HG03354 (cell line): ENCODE data around the gene PFN3.
A peak's percentile ranks its signal among the peaks of the same experiment; 100 is the strongest.
"Not testable (repeated sequence)": the region's sequence is repeated elsewhere in the genome, so short reads cannot be mapped to it uniquely, and the experiment has no call there.

Source experiments
- ATAC-seq: cut with Tn5 transposase; IDR thresholded peaks from one replicate; pipeline ENCODE4 v1.9.1; 2021; ENCODE audit warnings: mild to moderate bottlenecking; ENCODE audit not compliant: unreplicated experiment, poor library complexity, severe bottlenecking

Gene PFN3

GRCh38 chr5:177426566-177427210 lies 26.2 kb upstream of the PFN3 start, which contains the start of gene GRK6:
Gene GRK6, plus strand, starts transcription at chr5:177426676. Its CDS starts 170 bp downstream, at chr5:177426846.
- ATAC-seq, result peak; percentile 15

GRCh38 chr5:177425801-177426565 lies 25.5 kb upstream of the PFN3 start:
- ATAC-seq, result peak; percentile 81

DNA sequence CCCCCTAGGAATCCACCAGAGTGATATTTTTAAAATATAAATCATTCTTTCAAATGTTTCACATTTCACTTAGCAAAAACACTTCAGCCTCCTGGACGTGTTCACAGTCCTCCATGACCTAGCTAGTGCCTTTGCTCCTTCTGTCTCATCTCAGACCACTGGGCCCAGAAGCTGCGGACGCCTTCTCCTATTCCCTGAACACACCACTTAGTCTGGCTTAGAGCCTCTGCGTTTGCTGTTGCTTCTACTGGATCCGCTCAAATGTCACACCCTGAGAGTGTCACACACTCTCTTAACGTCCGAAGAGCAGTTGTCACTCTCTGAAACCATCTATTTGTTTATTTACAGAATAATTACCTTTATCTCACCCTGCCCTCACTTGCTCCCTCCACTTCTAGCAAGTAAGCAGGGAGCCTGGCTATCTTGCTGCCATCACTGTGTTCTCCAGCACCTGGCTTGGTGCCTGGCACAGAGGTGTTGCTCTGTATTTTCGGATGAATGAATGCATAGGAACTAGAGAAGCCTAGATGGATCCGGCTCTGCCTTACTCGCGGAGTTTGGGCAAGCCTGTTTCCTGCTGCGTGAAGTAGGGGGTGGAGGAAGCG lies 24.8 kb upstream of the PFN3 start:
- no peak for ATAC-seq

DNA sequence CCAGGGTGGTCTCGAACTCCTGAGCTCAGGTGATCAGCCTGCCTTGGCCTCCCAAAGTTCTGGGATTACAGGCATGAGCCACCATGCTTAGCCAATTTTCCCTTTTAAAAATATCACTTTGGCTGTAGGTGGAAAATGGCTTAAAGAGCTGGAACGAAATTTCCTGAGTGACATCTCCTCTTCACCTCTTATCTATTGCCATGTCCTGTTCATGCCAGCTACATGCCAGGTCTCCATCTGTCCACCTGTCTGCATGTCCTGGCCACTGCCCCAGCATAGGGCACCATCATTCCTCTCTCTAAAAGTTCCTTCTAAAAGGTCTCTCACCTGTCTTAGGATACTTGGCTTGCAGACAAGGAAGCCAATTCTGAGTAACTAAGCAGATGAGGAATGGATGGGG lies 23.2 kb upstream of the PFN3 start:
- ATAC-seq, result no peak

DNA sequence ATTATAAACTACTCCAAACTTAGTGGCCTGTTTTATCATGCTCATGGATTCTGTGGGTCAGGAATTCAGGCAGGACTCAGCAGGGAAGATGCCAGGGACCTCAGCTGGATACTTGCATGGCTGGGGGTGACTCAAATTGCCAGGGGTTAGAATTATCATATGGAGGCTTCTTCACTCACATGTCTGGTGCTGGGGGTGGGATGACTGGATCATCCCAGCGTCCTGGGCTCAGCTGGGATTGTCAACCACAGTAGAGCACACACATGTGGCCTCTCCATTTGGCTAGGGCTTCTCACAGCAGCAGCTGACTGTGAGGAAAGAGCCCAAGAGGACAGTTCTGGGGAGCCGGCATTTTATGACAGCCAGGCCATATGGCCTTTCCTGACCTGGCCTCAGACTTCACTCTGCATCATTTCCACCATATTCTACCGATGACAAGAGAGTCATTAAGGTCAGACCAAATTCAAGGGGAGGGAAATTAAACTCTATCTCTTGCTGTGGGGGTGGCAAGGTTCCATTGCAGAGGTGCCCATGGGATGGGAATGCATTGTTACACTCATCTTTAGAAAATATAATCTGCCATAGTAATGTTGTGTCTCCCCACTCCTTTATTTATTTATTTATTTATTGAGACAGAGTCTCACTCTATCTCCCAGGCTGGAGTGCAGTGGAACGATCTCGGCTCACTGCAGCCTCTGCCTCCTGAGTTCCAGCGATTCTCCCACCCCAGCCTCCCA lies 20.8 kb upstream of the PFN3 start:
- ATAC-seq, result no peak

DNA sequence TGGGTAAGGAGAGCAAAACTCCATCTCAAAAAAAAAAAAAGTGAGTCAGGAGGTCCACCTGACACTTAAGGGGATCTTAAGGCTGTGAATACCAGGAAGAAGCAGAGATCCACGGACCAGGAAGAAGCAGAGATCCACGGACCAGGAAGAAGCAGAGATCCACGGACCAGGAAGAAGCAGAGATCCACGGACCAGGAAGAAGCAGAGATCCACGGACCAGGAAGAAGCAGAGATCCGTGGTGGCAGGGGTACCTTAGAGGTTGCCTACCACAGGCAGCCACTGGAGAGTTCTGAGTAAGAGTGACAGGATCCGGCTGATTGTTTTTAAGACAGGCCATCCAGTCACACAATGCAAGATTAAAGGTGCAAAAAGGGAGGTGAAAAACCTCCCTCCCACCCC lies 20.0 kb upstream of the PFN3 start:
- ATAC-seq, result not testable (repeated sequence)

- ATAC-seq, result no peak
These were observed 18.6 kb upstream of the PFN3 start for GRCh38 chr5:177419046-177419445.

DNA sequence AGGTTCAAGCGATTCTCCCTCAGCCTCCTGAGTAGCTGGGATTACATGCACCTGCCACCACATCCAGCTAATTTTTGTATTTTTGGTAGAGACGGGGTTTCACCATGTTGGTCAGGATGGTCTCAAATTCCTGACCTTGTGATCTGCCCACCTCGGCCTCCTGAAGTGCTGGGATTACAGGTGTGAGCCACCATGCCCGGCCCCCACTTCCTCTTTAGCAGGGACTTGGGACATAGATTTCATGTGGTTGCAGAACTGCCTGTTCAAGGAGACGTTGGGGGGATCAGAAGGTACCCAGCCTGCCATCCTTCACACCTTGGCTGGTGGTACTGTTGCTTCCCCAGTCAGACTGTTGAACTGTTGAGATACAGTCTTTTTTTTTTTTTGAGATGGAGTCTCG lies 16.6 kb upstream of the PFN3 start:
- not testable (repeated sequence) for ATAC-seq

DNA sequence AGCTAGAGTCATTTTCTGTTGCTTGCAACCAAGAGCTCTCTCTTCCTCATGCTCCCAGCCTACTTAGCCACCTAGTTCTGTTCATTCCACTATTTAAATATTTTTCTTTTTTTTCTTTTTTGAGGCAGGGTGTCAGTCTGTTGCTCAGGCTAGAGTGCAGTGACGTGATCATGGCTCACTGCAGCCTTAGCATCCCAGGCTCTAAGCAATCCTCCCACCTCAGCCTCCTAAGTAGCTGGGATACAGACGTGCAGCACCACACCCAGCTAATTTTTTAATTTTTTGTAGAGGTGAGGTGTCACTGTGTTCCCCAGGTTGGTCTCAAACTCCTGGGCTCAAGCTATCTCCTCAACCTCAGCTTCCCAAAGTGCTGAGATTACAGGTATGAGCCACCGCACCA lies 14.0 kb upstream of the PFN3 start:
- no peak for ATAC-seq

- ATAC-seq, result peak; percentile 81
These were observed 12.3 kb upstream of the PFN3 start for GRCh38 chr5:177412603-177413233.

DNA sequence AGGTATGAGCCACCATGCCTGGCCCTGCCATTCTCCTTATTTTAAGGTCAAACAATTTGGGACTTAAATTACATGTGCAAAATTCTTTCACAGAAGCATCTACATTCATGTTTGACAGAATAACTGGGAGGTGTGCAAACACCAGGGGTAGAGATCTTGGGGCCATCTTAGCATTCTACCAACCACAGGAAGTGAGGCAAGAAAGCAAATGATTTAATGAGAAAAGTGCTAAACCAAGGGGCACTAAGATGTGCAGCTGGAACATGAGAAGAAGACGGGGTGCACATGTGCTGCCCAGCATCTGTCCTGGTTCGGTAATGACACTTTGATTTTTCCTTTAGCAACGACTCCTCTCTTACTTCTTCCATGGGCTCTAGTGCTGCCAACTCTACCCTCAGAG lies 10.1 kb upstream of the PFN3 start:
- no peak for ATAC-seq

DNA sequence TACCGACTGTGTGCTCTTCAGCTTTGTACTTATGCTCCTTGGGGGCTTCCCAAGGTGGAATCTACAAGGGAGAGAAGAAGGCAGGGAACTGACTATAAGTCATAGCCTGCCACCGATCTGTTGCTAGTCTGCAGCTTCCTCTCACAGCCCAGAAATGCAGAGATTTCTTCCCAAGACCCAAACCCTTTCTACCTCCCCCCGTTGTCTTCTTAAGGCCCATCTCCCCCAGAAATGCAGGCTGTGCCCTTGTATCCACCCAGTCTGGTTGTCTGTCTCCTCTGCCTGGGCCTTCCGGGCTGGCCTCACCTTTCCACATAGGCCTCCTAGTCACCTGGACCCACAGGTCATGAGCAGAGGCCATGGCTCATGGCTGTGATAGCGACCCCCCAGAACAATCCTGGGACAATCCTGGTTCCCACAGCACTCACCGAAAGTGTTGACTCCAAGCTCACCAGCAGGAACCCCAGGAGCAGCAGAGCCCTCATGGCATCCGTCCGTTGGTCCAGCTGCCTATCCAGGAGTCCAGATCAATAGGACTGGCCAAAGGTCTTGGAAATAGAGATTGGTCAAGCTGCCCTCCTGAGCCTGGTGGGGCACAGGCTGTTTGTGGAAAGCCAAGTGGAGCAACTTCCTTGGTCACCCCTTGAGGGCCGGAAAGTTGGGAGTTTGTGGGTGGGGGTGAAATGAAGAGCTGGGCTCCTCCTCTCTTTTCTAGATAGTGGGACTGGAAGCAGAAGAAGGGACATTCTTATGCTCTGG lies 8.8 kb upstream of the PFN3 start, which contains the start of gene F12:
Gene F12 (minus strand): TSS at position 522 of the 759 bp plus-strand sequence. CDS start 37 bp downstream, at position 485.
- ATAC-seq, result no peak

- ATAC-seq, result no peak
These were observed 5.3 kb upstream of the PFN3 start for GRCh38 chr5:177405805-177406204.

DNA sequence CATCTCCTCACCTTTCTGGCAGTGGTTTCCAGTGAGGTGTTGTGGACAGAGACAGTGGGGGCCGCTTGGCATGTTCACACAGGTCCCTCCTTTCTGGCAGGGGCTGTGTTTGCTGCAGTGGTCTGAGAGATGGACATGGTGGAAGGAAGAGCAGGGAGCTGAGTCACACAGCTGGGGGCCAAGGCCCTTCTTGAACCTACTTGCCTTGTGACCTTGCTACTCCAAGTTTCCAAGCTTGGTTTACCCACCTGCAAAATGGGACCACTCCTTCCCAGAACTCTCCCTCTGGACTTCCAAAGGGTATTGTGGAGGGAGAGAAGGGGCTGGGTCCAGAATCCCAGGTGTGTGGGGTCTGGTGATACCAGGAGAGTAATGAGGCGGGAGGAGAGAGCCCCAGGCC lies 4.9 kb upstream of the PFN3 start:
- ATAC-seq, result no peak

DNA sequence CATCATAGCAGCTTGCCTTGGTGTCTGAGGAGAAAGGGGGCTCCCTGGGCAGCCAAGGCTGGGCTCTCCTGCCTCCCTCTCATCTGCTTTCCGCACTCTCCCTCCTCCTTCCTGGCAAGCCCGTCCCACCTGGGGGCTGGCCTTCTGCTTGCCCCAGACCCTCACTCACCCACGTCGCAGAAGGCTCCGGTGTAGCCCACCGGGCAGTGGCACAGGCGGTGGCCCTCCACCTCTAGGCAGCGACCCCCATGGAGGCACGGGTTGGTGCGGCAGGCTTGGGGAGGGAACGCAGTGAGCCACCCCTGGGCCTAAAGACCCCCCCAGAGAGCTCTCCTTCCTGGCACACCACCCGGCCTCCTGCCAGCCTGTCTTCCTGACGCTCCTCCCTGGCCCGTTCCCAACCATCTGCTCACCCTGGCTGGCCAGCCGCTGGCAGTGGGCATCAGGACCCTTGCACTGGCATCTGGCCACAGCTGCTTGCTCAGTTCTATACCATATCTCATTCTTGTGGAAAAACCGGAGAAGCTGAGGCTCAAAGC lies 4.2 kb upstream of the PFN3 start:
- ATAC-seq, result no peak

DNA sequence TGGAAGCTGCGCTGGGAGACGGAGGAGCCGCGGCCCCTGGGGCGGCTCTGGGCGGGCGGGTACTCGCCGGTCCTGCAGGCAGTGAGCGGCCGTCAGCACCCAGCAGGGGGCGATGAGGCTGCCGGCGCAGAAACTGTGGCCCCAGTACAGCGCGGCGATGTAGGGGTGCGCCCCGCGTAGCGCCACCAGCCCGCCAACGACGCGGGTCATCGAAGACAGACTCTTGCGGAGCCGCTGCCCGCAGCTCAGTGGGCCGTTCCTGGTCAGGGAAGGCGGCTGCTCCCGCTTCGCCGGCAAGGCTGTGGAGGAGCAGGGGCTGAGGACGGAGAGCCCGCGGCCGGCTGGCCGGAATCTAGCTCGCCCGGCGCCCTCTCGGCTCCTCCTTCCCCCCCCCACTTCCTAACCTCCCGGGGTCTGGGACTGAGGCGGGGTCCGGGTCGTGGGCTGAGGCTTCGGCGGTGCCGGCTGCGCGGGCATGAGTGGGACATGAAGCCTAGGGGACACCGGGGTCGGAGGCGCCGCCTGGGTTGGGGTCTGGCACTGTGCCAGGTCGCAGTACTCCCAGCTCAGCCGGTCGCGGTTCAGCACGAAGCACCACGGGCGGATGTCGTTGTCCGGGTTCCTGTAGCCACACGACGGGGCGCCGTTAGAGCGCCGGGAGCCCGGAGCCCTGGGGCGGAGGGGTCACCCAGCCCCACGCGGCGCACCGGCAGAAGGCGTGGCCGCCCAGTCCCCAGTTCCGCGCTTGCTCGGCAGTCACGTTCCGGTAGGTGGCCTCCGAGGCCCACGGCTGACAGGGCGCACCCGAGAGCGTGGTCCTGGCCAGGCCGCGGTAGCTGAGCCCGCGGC lies 3.6 kb upstream of the PFN3 start:
- ATAC-seq, result peak; percentile 82

- peak; percentile 33 for ATAC-seq
These were observed 2.8 kb upstream of the PFN3 start for GRCh38 chr5:177403102-177403791.
